ENCODE measurements around the gene PARD3B.

The PARD3B gene

DNA sequence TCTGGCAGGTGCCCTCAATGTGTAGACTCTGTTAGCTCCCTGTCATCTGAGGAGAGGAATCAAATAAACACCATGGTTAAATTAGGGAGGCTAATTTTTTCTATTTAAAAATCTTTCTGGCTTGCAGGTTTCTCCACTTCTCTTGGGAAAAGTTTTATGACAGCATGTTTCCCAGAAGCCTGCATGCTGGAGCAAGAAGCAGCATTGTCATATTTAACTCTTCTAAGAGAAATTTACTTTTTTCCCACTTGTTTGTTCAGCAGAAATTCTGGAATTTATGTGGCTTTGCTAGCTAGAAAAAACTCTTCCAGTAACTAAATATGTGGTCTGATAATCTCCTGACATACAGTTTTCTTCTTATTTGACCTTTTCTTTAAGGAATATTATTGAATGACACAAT lies 230.5 kb downstream of the PARD3B start:
- no peak for DNase-seq

DNA sequence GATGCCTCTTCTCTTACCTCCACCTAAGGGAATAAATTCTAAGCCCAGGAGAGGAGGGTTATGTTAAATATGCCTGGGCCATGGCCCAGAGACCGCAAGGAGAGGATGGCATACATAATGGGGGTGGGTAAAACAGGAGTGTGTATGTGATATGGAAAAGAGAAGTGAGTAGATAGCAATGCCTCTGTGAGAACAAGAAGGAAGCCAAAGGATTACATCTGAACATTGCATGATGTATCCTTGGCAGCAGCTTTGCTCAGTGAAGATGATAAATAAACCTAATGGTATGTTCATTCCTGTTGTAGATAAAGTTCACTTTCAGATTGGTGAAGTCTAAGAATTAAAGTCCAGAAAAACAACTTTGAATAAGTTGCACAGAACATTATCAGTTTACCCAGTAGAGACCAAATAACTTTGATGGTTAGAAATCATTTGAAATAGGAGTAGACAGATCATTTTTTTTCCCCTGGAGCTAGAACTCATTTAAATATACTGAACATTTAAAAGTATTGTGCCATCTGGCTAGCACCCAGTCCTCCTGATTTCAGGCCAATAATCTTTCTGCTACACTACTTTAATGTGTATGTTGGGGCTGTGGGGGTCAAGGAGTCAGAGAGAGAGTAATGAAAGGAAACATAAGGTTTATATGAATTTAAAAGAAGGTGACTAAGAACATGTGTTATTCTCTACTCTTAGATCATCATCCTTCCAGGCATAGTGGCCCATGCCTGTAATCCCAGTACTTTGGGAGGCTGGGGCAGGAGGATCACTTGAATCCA lies 231.7 kb downstream of the PARD3B start:
- DNase-seq, result no peak

DNA sequence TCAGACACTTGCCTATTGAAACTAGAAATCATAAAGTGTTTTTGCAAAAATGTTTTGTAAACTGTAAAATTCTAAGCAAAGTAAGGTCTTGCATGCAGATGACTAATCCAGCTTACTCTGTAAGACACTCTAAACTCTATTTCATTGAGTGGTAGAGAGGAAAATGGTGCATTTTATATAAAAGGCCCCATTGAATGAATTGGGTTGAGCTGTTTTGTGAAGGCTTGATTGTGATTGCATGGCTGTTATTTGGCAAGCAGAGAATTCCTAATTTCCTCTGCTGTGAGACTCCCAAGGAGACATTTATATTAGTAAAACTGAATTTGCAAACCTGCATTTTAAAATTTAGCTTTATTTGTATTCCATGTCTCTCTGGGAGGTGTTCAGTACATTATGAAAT lies 234.5 kb downstream of the PARD3B start:
- DNase-seq, result no peak

DNA sequence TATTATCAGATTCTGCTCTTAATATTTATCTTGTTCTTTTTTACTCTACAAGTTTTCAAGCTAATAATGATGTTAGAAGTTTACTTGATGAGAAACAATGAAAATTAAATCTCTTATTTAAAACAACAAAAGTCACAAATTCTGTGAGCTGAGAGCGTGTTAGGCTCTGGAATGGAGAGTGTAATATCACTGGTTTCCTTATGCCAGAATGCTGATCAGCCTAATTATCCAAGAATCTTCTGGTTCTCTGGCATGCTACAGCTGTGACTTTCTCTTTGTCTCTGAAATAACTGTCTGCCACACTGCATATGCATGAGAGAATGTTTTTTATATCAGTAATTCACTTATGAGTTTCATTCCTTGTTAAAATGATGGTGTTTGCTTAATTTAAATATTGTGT lies 236.7 kb downstream of the PARD3B start:
- DNase-seq, result no peak

DNA sequence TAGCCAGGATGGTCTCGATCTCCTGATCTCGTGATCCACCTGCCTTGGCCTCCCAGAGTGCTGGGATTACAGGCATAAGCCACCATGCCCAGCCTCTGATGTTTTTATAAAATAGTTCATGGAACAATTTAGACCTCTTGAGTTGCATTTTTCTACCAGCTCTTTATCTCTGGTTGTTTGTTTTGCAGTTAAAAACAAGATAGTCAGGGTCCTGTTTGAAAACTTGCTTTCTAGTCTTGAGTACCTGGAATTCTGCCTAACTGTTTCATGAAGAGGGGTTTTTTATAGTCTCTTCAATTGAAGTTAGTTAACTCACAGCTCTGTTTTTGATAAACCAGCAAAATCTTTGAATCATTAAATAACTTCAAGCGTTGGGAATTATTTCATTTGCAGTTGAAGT lies 244.8 kb downstream of the PARD3B start:
- DNase-seq, result no peak

DNA sequence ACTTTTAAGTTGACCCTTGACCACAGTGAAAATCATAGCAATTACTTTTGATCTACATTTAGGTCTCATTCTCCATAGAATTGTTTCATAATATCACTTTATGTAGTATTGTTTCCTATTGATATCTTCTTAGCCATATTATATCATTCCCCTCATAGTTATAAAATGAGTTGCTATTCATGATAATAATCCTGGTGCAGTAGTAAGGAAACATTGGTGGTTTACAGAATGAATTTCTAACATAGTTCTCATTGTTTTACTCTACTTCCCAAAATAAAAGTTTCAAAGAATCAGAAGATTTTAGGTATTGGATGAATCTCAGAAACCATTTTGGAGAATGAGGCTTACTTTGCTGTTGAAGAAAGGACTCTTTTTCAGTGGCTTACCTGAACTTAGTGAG lies 246.0 kb downstream of the PARD3B start:
- no peak for DNase-seq

DNA sequence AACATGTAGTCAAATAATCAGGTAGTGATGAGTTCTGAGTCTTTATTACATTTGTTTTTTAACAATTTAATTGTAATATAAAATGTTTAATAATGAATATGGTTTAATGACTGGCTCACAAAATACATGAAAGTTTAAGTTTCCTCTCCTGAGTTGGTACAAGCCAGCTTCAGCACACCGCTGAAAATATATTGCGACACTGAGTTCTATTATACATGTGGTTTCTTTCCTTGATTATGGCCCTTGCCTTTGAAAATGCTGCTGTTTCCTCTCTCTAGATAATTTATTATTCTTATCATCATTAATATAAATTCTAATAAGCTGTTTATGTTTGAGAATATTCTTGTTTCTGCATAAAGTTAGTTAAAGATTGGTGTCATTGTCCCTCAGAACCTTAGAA lies 249.3 kb downstream of the PARD3B start:
- no peak for DNase-seq

DNA sequence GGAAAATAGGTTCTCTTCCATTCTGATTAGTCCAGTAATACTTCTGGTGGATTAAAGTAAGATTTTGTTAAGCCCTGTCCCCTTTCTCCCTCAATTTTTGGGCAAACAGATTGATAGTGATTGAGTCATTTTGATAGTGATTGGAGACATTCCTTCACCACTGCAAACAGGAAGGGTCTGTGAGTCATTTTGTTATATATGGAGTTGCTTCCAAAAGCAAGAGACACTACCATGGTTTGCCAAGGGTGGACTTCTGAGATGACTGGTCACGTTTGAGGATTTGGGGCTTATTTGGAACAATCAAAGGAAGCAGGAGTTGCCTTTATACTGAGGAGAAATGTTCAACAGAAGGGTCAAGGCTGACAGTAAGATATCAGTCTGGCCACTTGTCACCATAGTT lies 249.9 kb downstream of the PARD3B start:
- DNase-seq, result no peak

DNA sequence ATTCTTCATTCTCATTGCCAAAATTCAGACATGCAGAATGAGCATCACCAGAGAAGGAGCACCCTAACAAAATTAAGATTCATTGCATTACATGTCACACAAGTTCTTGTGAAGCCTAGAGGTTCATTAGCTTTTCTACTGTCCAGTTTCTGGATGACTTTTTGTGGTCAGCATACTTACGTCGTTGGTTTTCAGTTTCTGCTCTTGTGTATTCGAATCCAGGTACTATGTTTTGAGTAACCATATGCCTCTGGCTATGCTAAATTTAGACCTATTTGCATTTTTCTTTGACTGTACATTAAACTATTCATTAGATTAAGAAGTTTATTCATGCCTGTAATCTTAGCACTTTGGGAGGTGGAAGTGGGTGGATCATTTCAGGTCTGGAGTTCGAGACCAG lies 251.3 kb downstream of the PARD3B start:
- no peak for DNase-seq

DNA sequence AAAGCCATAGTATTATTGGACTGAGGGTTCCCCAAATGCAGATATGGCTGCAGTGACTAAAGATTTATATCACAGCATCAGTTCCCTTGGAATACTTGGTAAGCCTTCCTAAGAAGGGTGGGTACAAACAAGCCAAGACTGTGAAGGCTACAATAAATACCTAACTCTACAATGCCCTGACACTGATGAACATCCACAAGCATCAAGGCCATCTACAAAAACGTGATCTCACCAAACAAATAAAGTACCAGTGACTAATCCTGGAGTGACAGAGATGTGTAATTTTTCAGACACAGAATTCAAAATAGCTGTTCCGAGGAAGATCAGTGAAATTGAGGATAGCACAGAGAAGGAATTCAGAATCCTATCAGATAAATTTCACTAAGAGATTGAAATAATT lies 254.5 kb downstream of the PARD3B start:
- no peak for DNase-seq

DNA sequence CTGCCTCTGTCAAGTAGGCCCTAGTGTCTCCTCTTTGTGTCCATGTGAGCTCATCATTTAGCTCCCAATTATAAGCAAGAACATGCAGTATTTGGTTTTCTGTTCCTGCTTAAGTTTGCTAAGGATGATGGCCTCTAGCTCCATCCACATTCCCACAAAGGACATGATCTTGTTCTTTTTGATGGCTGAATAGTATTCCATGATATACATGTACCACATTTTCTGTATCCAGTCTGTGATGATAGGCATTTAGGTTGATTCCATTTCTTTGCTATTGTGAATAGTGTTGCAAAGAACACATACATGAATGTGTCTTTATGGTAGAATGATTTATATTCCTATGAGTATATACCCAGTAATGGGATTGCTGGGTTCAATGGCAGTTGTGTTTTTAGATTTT lies 263.2 kb downstream of the PARD3B start:
- DNase-seq, result no peak

DNA sequence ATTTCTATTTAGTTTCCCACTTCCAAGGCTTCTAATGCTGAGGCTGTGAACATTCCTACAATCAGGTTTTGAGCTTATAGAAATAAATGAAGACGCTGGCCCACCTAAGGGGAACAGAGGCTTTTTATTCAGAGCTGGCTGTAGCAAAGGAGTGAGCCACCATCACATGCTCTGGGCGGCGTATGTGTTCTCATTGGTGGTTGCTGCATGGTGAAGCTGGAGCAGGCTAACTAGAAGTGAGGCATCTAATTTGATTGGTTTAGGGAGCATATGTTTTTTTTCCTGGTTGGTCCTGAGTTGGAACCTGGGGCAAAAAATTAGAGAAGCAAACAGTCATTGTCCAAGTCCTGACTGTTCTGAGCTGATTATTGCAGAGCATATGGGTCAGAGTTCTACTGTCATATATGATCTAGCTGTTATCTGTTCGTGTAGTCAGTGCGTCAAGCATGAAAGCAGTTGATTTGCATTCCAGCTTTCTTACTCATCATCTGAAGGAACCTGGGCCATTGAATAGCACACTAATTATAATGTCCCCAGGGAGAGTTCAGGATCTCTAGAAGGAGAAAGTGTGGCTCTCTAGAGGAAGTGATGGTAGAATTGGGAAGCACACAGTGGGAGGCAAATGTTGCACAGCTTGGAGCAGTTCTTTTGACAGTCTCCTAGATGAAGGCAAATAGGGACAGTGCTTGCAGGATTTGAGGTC lies 279.6 kb downstream of the PARD3B start:
- no peak for DNase-seq

DNA sequence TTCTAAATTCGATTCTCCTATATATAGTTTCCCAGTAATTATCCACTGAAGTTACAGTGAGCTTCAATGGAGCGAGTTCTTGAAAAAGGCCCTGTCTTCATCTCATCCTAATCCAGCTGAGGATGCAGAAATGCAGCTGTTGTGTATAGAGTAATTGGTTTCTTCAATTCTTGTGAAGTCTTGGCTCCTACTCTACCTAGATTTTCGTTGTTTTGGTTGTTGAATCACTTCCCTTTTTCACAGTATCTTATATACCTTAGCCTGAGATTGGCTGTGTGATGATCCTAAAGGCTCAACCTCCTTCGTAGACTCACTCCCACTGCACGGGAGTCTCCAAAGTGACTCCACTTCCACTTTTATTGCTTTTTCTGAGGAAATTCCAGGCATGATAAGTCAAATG lies 280.4 kb downstream of the PARD3B start:
- DNase-seq, result no peak

DNA sequence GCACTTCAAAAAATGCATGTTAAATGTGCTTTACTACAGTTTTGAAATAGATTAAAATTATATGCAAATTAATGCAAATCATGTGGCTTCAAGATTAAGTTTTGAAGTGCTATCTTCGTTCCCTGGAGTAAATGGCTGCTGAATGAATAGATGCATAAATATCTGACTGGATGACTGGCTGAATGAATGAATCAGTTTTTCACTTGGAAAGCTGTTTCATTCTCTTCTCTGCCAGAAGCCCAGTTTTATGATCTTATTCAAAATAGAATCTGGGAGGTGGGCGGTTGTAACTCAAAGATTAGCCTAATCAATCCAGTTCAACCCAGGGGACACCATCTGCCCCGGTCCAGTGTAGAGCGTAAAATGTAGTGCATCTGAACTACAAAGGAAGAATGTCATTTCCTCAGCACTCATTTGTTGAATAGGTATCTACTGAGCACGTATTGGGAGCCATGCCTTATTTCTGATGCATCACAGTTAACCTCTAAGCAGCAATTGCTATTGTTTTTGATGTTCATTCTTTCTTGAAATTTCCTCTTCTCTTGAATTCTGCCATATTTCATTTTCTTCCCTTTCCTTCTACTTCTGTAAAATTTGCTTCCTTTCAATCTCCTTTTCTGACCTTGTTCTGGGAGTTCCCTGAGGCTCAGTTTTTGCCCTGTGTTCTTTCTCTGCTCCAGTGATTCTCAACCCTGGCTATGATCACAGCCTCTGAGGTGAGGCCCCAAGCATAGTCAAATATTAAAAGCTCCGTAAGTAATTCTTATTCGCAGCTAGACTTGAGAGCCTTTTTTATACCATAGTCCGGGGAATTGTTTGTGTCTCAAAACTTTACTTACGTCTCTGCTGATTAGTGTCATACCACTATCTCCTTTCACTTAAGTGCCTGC lies 282.7 kb downstream of the PARD3B start:
- no peak for DNase-seq

DNA sequence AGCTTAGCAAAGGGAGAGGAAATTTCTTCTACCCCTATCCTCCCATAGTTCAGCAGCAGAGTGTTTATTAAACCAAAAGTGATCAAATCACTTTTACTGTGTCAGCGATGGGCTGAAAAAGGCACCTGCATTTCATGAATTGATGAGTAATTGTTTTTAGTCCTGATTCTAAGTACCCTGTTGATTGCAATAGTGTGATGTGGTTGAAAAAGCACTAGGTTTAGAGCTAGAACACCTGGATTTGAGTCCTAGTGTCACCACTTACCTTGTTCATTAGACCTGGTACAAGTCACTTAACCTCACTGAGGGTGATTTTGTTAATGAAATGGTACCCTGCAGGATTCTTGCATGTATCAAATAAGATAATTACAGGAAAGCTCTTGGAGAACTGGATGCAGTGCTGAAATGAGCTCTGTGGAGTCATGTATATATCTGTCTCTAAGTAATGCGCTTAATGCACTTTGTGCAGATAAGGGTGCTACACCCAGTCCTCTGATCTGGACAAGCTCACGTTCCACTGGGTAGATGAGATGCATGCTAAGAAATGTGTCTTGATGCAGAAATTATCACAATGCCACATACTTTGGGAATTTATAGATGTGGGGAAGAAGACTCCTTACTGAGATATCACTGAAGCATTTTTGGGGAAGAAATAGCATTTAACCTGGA lies 289.6 kb downstream of the PARD3B start:
- no peak for DNase-seq

DNA sequence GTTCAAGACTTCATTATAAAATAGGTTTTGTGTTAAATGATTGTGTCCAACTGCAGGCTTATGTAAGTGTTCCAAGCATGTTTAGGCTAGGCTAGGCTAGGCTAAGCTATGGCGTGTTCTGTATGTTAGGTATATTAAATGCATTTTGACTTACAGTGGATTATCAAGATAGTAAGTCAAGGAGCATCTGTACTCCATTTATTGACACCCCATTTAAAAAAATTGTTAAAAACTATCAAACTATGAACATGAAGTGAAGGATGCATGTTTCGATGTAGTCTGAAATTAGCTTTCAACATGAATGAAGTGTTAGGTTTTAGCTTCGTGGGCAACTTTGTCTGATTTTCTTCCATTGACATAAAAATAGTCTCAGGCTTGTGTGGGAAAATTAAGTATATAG lies 290.5 kb downstream of the PARD3B start:
- no peak for DNase-seq

DNA sequence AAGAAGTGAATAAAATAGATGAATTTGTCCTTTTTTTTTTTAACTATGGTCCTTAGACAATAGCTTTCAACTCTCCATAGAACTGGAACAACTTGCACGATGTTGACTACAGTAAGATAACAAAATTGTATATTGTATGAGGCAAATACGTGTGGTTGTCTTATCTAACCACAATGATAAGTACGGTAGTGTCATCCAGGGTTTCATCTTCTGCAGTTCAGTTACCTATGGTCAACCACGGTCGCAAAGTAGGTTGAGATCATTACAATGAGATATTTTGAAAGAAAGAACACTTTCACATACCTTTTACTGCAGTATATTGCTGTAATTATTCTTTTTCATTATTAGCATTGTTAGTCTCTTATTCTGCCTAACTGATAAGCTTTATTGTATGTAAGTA lies 295.2 kb downstream of the PARD3B start:
- no peak for DNase-seq

DNA sequence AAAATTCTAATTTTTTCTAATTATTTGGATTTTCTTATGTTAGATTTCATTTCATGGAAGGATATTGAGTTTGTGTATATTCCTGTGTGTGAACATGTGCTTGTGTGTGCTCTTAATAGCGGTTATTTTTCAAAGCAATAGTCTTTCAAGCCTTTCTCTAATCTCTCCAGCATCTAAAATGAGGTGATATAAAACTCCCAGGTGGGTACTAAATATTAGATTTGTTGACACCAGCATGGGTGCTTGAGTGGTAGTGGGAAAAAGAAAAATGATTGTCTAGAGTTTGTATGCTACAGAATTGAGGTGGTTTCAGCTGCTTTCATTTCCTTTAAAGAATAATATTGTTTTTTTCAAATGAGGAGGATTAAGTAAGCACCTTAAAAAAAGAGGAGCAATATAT lies 296.8 kb downstream of the PARD3B start:
- DNase-seq, result no peak

DNA sequence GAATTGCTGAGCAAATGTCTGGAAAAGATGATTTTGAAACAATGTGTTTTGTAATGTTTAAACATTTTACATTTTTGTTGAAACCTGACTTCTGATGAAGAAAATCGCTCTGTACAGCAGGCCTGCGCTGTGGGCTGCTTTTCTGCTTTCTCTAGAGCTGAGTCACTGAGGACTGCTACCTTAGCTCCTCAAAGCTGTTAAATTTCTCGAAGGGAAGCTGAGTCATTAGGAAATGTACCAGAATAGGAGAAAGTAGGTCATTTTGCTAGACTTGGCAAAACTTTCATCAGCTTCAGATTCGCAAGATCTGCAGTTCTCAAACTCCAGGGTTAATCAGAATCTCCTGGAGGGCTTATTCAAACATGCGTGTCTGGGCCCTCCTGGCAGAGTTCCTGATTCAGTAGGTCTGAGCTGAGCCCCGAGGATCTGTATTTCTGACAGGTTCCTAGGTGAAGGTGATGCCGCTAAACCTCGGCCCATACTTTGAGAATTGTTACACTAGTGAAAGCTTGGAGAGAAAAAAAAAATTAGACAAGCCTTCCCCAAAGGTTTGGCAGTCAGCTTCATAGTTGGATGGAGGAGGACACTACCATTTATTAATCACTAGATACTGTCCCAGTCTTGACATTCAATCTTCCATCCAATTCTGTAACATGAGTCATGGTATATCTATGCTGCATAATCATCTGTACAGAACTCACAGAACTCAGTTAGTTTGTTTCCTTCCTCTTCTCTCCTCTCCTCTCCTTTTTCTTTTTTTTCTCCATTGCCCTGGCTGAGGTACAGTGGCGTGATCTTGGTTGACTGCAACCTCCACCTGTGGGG lies 297.6 kb downstream of the PARD3B start:
- no peak for DNase-seq

DNA sequence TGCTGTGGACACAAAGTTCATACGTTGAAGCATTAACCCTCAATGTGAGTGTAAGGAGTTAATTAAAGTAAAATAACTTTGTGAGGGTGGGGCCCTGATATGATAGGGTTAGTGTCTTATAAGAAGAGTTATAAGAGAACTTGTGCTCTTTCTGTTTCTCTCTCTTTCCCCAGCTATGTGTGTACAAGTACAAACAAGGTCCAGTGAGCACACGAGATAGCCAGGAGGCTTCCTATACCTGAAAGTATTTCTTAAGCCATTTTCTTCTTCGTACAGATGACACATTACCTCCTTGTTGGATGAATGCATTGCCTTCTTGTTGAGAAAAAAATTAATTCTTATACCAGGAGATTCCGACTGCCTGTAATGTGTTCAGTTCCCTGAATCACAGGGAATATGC lies 301.2 kb downstream of the PARD3B start:
- DNase-seq, result no peak

DNA sequence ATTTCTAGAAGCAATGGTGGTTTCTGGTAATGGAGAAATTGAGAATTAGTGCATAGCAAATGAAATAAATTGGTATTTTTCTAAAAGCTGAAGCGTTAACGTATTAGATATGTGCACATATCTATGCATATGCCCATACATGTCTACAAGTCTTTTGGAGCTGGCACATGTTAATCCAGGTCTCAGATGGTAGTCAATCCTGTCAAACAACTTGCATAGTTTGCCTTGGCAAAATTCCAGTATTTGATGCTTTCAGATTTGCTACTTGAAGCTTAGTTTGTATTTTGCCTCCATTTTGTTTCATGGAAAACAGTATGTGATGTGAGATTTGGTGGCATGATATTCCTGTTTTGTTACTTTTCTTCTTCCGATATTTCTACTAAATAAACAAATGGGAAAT lies 304.6 kb downstream of the PARD3B start:
- DNase-seq, result no peak

DNA sequence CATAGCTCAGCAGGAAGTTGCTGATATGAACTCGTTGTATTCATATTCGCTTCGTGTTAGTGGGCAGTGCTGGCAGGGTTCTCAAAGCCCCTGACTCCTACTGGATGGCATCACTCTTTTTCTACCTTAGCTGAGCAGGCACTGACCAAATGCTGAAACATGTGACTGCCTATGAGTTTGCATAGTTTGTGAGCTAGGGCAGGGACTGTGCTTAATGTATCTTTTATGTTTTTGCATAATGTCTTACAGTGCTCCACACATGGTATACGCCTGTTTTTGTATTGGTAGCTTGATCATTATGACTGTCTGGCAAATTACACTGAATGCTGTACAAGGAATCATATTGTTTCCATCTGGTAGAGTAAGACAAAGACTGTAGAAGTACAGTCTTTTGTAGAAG lies 305.3 kb downstream of the PARD3B start:
- no peak for DNase-seq
